H9 (cell line): Measurements from ENCODE around the gene CENPB. TPM values are rescaled to one million over a fixed set of nuclear protein-coding genes. Genes with fewer than 3 reads are reported as not detected.

ENCODE experiments used
- DNase-seq: peaks from one replicate; pipeline ENCODE4 v3.0.0-alpha.2; 2017
- H2AFZ ChIP-seq: one replicate; pipeline ENCODE4 v1.6.1; 2013; ENCODE audit warnings: mild to moderate bottlenecking, low read length, control low read depth, moderate library complexity
- H2AK5ac ChIP-seq: 2 replicates; pipeline ENCODE4 v1.6.1; 2013; ENCODE audit warnings: low read length, control low read depth, mixed read lengths; ENCODE audit not compliant: insufficient read length
- H2BK120ac ChIP-seq: one replicate; pipeline ENCODE4 v1.6.1; 2013; ENCODE audit warnings: low read depth, mild to moderate bottlenecking, low read length, control low read depth, inconsistent platforms; ENCODE audit not compliant: poor library complexity, severe bottlenecking
- H2BK12ac ChIP-seq: 2 replicates; pipeline ENCODE4 v1.6.1; 2013; ENCODE audit warnings: low read length, control low read depth, mixed read lengths, low read depth; ENCODE audit not compliant: insufficient read length
- H2BK15ac ChIP-seq: 2 replicates; pipeline ENCODE4 v1.6.1; 2013; ENCODE audit warnings: low read depth, low read length, control low read depth
- H2BK20ac ChIP-seq: one replicate; pipeline ENCODE4 v1.6.1; 2013; ENCODE audit warnings: low read depth, mild to moderate bottlenecking, low read length, control low read depth, inconsistent platforms; ENCODE audit not compliant: poor library complexity, severe bottlenecking
- H2BK5ac ChIP-seq: 2 replicates; pipeline ENCODE4 v1.6.1; 2013; ENCODE audit warnings: low read length, control low read depth, mixed read lengths; ENCODE audit not compliant: insufficient read length
- H3K14ac ChIP-seq: 2 replicates; pipeline ENCODE4 v1.6.1; 2013; ENCODE audit warnings: low read length, control low read depth; ENCODE audit not compliant: insufficient read depth
- H3K18ac ChIP-seq: 2 replicates; pipeline ENCODE4 v1.6.1; 2013; ENCODE audit warnings: low read depth, mild to moderate bottlenecking, mixed read lengths, low read length, control low read depth; ENCODE audit not compliant: insufficient read length
- H3K23ac ChIP-seq: 2 replicates; pipeline ENCODE4 v1.6.1; 2013; ENCODE audit warnings: low read length, control low read depth, mixed read lengths, low read depth; ENCODE audit not compliant: insufficient read length
- H3K23me2 ChIP-seq: 2 replicates; pipeline ENCODE4 v1.6.1; 2013; ENCODE audit warnings: low read depth, mild to moderate bottlenecking, mixed read lengths, low read length, control low read depth; ENCODE audit not compliant: insufficient read length, poor library complexity, severe bottlenecking
- H3K27ac ChIP-seq: 2 replicates; pipeline ENCODE4 v1.5.1; 2013; ENCODE audit warnings: low read length, control low read depth, mixed read lengths, low read depth; ENCODE audit not compliant: insufficient read length
- H3K27me3 ChIP-seq: 2 replicates; pipeline ENCODE4 v1.6.1; 2013; ENCODE audit warnings: low read length, control low read depth, inconsistent platforms; ENCODE audit not compliant: insufficient read depth
- H3K4ac ChIP-seq: 2 replicates; pipeline ENCODE4 v1.6.1; 2013; ENCODE audit warnings: low read depth, mild to moderate bottlenecking, control low read depth, inconsistent platforms, low read length, moderate library complexity
- H3K4me1 ChIP-seq: 2 replicates; pipeline ENCODE4 v1.6.1; 2013; ENCODE audit warnings: low read length, control low read depth, inconsistent platforms; ENCODE audit not compliant: insufficient read depth
- H3K4me2 ChIP-seq: 2 replicates; pipeline ENCODE4 v1.6.1; 2013; ENCODE audit warnings: low read length, control low read depth, mixed read lengths; ENCODE audit not compliant: insufficient read length, insufficient read depth
- H3K56ac ChIP-seq: 2 replicates; pipeline ENCODE4 v1.6.1; 2013; ENCODE audit warnings: low read depth, mild to moderate bottlenecking, mixed read lengths, low read length, control low read depth; ENCODE audit not compliant: insufficient read length
- H3K79me1 ChIP-seq: 2 replicates; pipeline ENCODE4 v1.6.1; 2013; ENCODE audit warnings: low read depth, mild to moderate bottlenecking, moderate library complexity, low read length, control low read depth, inconsistent platforms; ENCODE audit not compliant: insufficient read depth, poor library complexity, severe bottlenecking
- H3K79me2 ChIP-seq: 2 replicates; pipeline ENCODE4 v1.6.1; 2013; ENCODE audit warnings: low read length, control low read depth, inconsistent platforms; ENCODE audit not compliant: insufficient read depth
- H3K9ac ChIP-seq: 2 replicates; pipeline ENCODE4 v1.6.1; 2013; ENCODE audit warnings: low read length, control low read depth, mixed read lengths; ENCODE audit not compliant: insufficient read length; ENCODE audit errors: extremely low read depth
- H3K9me3 ChIP-seq: one replicate; pipeline ENCODE4 v1.6.1; 2013; ENCODE audit warnings: low read depth, low read length, inconsistent platforms; ENCODE audit not compliant: control insufficient read depth
- H3T11ph ChIP-seq: one replicate; pipeline ENCODE4 v1.6.1; 2013; ENCODE audit warnings: mild to moderate bottlenecking, low read length, control low read depth, inconsistent platforms
- H4K20me1 ChIP-seq: one replicate; pipeline ENCODE4 v1.6.1; 2013; ENCODE audit not compliant: control insufficient read depth, insufficient read length, insufficient read depth
- H4K5ac ChIP-seq: 2 replicates; pipeline ENCODE4 v1.6.1; 2013; ENCODE audit warnings: low read depth, mild to moderate bottlenecking, mixed read lengths, low read length, control low read depth; ENCODE audit not compliant: insufficient read length
- H4K8ac ChIP-seq: replicated peaks from 2 replicates; pipeline ENCODE4 v1.6.1; 2013; ENCODE audit warnings: low read length, control low read depth, mixed read lengths, low read depth; ENCODE audit not compliant: insufficient read length
- H4K91ac ChIP-seq: 2 replicates; pipeline ENCODE4 v1.6.1; 2013; ENCODE audit warnings: low read depth, mild to moderate bottlenecking, moderate library complexity, mixed read lengths, low read length, control low read depth; ENCODE audit not compliant: insufficient read length
- H3K27ac Mint-ChIP-seq, 3 experiments: 2 replicates in 2 of 3; 3 replicates in 1 of 3; pipeline ENCODE4 v1.8.0; 2020 to 2021; ENCODE audit warnings: mixed read lengths in 3 of 3, mild to moderate bottlenecking in 1 of 3, moderate library complexity in 1 of 3
- H3K27me3 Mint-ChIP-seq: 2 replicates; pipeline ENCODE4 v1.8.0; 2021; ENCODE audit warnings: low read depth, mild to moderate bottlenecking, moderate library complexity, mixed read lengths
- H3K36me3 Mint-ChIP-seq, 3 experiments: 2 replicates in 2 of 3; 3 replicates in 1 of 3; pipeline ENCODE4 v1.8.0; 2020 to 2021; ENCODE audit warnings: low read depth in 3 of 3, mixed read lengths in 3 of 3; ENCODE audit not compliant: insufficient read depth in 1 of 3
- H3K4me1 Mint-ChIP-seq, 2 experiments: 2 replicates each; pipeline ENCODE4 v1.8.0; 2020; ENCODE audit warnings: mixed read lengths in 2 of 2
- H3K4me3 Mint-ChIP-seq, 2 experiments: 2 replicates in 1 of 2; 3 replicates in 1 of 2; pipeline ENCODE4 v1.8.0; 2020 to 2021; ENCODE audit warnings: mild to moderate bottlenecking in 2 of 2, mixed read lengths in 2 of 2, moderate library complexity in 1 of 2
- H3K9me3 Mint-ChIP-seq, 2 experiments: 2 replicates in 1 of 2; 3 replicates in 1 of 2; pipeline ENCODE4 v1.8.0; 2020; ENCODE audit warnings: mild to moderate bottlenecking in 2 of 2, mixed read lengths in 2 of 2, moderate library complexity in 1 of 2
- WGBS: extraction: QIAGEN DNeasy Blood & Tissue Kit; methylation state at CpG from one replicate; pipeline ENCODE4 v1.1.7; 2013; ENCODE audit warnings: missing lambda C conversion rate, low lambda C conversion rate, mixed read lengths; ENCODE audit not compliant: insufficient read length; ENCODE audit errors: extremely low coverage; 5-methylcytosine and 5-hydroxymethylcytosine counted together
- total RNA-seq: library from RNA; stranded (reverse); gene quantifications from 2 replicates; pipeline ENCODE4 v1.2.1, GENCODE V29; 2021
- TF ChIP-seq, protein P1 (sequence below): fragments of 200-600 bp; sonication (generic); conservative IDR thresholded peaks from 3 replicates; pipeline ENCODE4 v1.8.0; 2021; ENCODE audit warnings: antibody characterized with exemption, mild to moderate bottlenecking

CENPB gene
- total RNA-seq, 1 experiment from 2014 or later, result 63.1 TPM

DNA sequence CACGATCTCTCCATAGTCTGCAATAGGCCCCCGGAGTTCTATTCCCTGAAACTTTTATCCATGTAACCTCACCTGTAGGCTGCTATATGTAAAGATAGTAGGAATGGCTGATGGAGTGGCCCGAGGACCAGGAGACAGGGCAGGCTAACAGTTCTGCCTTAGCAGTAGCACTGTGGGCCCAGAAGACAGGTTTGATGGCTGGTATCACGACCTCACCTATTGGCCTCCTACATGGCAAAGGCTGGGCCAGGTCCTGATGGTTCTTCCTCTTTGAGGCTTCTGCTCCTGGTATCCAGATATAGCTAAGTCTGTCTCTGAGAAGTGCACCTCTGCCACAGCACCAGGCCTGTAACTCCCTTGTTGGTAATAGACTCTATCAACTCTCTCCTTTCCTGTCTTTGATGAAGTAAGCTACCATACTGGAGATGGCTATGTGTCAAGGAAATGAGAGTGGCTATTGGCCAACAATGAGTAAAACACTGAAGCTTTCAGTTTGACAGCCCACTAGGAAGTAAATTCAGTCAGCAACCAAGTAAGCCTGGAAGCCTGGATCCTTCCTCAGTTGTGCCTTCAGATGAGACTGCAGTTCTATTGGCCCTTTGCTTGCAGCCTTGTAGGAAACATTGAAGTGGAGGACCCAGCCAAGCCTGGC, 11.0 kb downstream of the CENPB start:
- Histone ChIP-seq H2AK5ac (no peak overlapping the region), H3K4ac (no peak overlapping the region), H2BK12ac (no peak overlapping the region), H2BK5ac (no peak overlapping the region), H2AFZ (no peak overlapping the region), H4K8ac (no peak overlapping the region), H3K23ac (no peak overlapping the region), H4K91ac (no peak overlapping the region), H3K27ac (no peak overlapping the region), H3K9me3 (no peaks in the 10 kb centered on the region), H3K18ac (no peak overlapping the region), H2BK120ac (no peak overlapping the region), H2BK20ac (no peak overlapping the region), H4K20me1 (no peaks in the 10 kb centered on the region), H3K79me2 (no peaks in the 10 kb centered on the region), H3T11ph (no peak overlapping the region), H3K9ac (no peak overlapping the region), H4K5ac (no peak overlapping the region), H3K56ac (no peak overlapping the region), H3K79me1 (no peaks in the 10 kb centered on the region), H3K27me3 (peaks cover 2% of the 10 kb centered on the region; the same call in 1 of the 2 replicates), H3K23me2 (peaks cover 12% of the 10 kb centered on the region), H2BK15ac (no peak overlapping the region), H3K4me1 (no peaks in the 10 kb centered on the region; the same call in 1 of the 2 replicates), H3K14ac (no peak overlapping the region), H3K4me2 (no peak overlapping the region)
- no peak overlapping the region for H3K27ac Mint-ChIP-seq
- peaks cover 9 to 16% of the 10 kb centered on the region in 2 experiments for H3K4me1 Mint-ChIP-seq
- no CpG with 5 or more reads among the region's 4 CpGs for WGBS
- H3K36me3 Mint-ChIP-seq, result no peaks in the 10 kb centered on the region; a peak in 1 of 7 replicates
- peaks cover 61% of the 10 kb centered on the region for H3K27me3 Mint-ChIP-seq
- no peak overlapping the region for H3K4me3 Mint-ChIP-seq
- TF ChIP-seq, protein P1, sequence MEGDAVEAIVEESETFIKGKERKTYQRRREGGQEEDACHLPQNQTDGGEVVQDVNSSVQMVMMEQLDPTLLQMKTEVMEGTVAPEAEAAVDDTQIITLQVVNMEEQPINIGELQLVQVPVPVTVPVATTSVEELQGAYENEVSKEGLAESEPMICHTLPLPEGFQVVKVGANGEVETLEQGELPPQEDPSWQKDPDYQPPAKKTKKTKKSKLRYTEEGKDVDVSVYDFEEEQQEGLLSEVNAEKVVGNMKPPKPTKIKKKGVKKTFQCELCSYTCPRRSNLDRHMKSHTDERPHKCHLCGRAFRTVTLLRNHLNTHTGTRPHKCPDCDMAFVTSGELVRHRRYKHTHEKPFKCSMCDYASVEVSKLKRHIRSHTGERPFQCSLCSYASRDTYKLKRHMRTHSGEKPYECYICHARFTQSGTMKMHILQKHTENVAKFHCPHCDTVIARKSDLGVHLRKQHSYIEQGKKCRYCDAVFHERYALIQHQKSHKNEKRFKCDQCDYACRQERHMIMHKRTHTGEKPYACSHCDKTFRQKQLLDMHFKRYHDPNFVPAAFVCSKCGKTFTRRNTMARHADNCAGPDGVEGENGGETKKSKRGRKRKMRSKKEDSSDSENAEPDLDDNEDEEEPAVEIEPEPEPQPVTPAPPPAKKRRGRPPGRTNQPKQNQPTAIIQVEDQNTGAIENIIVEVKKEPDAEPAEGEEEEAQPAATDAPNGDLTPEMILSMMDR, result no peak
- no peak for DNase-seq
- no peaks in the 10 kb centered on the region for H3K9me3 Mint-ChIP-seq
